ENCODE results near the gene MINDY3. TPM values are rescaled to one million over a fixed set of nuclear protein-coding genes. Genes with fewer than 3 reads are reported as not detected.
"Not testable (repeated sequence)": the region's sequence is repeated elsewhere in the genome, so short reads cannot be mapped to it uniquely, and the experiment has no call there.

The MINDY3 gene
- total RNA-seq, 1 experiment from 2014 or later = 18.7 TPM

DNA sequence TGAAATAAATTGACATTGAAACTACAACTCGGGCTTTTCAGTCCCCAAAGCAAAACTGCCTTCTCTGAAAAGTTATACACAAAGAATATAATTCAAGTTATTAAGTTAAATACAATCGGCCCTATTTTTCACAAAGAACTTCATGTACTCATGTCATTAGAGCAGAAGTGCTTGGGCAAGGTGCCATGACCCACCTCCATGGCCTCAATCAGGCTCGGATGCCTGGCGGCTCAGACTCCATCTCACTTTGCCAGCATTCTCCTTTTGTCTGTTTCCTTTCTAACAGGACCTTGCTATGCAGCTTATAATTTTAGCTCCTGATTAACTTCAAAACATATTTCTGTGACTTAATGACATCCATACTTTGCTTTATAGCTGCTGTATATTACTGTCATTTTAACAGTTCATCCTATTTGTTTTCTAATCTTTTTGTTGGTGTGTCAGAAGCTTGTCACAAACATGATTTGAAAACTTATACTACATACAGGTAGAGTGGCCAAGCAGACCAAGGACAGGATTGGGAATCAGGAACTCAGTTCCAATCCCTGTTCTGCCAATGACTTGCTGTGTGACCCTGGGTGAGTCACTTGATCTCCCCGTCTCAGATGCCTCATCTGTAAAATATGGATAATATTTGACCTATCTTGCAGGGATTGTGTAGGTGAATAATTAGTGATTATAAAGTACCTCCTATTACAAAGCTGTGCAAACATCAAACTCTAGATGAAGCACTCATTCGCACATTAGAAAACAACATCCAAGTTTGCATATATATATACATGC is 79.8 kb downstream of the MINDY3 start:
- no peak for DNase-seq (ENCODE audit: low spot score)

DNA sequence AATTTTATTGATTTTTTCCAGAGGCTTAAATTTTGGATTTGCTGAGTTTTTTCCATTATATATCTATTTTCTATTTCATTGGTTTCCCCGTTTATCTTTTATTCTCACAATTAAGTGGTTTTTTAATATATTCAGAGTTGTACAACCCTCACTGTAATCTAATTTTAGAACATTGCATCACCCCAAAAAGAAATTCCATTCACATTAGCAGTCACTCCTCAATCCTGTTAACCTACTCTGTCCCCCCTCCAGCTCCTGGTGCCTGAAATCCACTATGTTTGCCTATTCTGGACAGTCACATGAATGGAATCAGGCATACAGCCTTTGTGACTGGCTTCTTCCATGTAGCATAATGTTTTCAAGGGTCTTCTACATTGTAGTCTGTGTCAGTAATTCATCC is 84.8 kb downstream of the MINDY3 start:
- DNase-seq (ENCODE audit: low spot score) = no peak

DNA sequence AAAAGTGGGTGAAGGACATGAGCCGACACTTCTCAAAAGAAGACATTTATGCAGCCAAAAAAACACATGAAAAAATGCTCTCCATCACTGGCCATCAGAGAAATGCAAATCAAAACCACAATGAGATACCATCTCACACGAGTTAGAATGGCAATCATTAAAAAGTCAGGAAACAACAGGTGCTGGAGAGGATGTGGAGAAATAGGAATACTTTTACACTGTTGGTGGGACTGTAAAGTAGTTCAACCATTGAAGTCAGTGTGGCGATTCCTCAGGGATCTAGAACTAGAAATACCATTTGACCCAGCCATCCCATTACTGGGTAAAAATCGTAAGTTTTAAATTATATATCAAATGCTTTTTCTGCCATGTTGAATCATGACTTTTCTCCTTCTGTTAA is 85.8 kb downstream of the MINDY3 start:
- DNase-seq (ENCODE audit: low spot score) = not testable (repeated sequence)

DNA sequence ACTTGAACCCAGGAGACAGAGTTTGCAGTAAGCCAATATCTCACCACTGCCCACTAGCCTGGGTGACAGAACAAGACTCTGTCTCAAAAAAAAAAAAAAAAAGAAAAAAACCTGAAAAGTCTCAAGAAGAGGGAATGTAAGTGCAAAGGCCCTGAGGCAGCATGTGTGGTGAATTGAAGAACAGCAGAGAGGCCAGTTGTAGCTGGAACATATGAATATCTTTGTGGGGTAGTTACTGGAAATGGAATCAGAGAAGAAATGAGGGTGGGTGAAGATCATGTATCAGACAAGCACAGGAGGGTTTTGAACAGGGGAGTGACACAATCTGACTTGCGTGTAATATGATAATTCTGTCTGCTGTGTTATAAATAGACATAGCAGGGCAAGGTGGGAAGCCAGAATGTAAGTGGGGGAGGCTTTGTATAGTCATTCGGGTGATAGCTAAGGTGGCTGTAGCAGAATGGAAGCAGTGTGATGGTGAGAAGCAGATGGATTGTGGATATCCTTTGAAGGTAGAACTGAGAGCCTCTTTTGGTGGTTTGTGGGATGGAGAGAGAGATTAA is 95.3 kb downstream of the MINDY3 start:
- DNase-seq (ENCODE audit: low spot score) = no peak

DNA sequence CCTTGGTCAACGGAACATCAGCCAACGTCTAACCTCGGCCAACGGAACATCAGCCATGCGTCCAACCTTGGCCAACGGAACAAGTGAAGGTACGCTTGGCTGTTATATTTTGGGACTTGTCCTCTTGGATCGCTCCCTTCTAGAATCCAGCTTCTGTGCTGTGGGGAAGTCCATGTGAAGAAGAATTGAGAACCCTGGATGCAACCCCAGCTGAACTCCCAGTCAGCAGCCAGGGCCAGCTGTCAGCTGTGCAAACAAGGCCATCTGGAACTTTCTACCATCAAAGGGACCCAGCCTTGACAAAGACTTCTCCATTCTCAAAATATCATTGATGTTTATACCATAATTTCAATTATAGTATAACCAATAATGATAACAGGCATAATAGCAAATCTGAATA is 97.3 kb downstream of the MINDY3 start:
- no peak for DNase-seq (ENCODE audit: low spot score)

DNA sequence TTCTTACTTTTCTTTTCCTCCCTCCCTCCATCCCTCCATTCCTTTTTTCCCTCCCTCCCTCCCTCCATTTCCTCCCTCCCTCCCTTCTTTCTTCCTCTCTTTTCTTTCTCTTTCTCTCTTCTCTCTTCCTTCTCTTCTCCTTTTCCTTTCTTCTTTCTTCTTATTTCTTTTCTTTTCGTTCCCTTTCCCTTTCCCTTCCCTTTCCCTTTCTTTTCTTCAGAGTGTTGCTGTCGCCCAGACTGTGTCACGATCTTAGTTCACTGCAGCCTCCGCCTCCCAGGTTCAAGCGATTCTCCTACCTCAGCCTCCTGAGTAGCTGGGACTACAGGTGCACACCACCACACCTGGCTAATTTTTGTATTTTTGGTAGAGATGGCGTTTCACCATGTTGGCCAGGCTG is 98.1 kb downstream of the MINDY3 start:
- DNase-seq (ENCODE audit: low spot score) = not testable (repeated sequence)

DNA sequence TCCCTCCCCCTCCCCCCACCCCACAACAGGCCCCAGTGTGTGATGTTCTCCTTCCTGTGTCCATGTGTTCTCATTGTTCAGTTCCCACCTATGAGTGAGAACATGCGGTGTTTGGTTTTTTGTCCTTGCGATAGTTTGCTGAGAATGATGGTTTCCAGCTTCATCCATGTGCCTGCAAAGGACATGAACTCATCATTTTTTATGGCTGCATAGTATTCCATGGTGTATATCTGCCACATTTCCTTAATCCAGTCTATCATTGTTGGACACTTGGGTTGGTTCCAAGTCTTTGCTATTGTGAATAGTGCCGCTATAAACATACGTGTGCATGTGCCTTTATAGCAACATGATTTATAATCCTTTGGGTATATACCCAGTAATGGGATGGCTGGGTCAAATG is 99.1 kb downstream of the MINDY3 start:
- DNase-seq (ENCODE audit: low spot score) = not testable (repeated sequence)

DNA sequence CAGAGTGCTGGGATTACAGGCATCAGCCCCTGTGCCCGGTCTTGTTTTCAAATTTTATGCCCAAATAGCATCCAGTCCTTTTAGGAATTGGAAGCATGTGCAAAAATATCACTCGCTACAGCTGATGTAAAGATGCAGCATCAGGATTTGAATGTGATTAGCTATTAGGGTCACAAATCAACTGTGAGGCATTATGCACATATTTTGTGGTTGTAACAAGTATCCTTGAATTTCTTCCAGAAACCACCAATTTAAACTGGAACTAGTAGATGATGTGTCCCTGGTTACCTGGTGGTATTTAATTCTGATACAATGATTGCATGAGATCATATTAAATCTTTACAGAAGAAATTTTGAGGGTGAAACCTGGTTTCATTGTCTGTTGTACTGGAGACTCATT is 99.6 kb downstream of the MINDY3 start:
- no peak for DNase-seq (ENCODE audit: low spot score)

DNA sequence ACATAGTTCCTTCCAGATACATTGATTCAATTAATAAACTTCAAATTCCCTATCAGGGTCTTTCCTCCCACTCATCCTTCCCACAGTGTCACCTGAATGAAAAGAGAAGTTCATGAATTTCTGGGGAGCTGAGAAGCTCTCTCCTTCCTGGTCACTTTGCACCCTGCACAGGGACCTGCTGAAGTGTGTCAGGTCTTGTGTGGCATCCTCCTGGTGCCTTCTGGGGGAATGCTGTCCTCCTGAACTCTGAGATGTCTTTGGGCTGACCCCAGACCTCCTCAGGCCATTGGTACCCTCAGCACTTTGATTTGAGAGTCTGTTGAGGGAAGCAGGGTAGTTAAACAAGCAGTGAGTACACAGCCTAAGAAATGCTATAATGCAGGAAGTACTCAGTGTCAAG is 101.0 kb downstream of the MINDY3 start:
- no peak for DNase-seq (ENCODE audit: low spot score)

DNA sequence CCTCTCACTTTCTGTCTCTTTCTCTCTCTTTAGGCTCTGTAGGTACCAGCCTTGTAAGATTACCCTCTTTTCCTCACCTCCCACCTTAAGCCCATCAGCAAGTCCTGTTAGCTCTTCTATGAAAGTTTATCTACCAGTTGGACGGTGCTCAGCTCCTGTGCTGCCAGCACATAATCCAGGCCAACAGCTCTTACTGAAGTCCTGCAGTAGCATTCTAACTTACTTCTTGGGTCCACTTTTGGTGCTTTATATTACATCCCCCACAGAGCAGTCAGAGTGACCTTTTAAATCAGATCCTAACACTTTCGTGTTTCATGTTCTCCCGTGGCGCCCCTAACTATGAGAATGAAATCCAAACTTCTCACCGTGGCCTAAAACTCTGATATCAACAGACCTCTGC is 101.7 kb downstream of the MINDY3 start:
- no peak for DNase-seq (ENCODE audit: low spot score)

DNA sequence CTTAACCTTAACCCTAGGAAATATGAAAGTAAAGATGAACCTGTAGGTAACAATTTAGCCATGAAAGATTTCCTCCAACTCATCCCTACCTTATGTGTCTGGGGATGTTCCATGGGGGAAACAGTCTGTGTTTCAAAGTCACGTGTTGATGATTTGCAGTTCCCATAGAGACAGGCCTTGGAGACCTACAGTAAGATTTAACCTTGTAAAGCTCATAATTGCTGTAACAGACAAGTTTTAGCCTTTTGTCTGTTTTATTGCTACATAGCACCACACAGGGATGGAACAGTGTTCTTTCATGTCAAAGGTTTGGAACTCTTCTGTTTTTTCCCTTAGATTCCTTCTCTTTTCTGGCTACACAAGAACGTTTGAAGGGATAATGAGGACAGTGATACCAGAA is 105.4 kb downstream of the MINDY3 start:
- no peak for DNase-seq (ENCODE audit: low spot score)

DNA sequence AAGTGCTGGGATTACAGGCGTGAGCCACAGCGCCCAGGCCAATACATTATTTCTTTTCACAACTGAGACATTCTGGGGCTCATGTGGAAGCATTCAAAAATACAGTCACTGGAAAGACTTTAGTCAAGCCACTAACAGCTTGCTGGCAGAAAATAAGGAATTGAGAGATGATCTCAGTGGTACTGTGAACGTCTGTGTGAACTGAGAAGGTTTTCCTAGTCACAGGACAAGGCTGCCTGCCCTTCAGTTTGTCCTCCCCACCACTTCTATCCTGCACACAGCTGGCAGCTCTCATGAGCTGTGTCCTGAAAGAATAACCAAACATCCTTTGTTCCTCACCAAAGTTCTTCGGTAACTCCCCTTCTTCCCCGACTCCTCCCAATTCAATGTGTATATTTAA is 109.3 kb downstream of the MINDY3 start:
- DNase-seq (ENCODE audit: low spot score) = no peak

DNA sequence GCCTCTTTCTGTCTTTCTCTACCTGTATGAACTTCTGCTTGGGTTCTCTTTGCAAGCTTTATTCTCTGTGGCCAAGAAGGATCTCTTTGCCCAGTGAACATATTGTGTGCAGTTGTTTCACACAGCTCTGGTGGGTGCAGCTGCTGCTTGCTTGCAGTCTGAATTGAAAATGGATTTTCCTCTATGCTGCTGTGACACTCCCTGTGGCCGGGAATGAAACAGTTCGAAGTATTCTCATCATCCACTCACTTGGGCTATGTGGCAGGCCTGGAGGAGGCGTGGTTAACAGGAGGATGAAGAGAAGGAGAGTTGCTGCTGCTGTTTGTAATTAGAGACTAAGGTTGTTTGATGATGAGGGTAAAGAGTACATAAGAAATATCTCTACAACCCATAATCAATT is 112.2 kb downstream of the MINDY3 start:
- no peak for DNase-seq (ENCODE audit: low spot score)

DNA sequence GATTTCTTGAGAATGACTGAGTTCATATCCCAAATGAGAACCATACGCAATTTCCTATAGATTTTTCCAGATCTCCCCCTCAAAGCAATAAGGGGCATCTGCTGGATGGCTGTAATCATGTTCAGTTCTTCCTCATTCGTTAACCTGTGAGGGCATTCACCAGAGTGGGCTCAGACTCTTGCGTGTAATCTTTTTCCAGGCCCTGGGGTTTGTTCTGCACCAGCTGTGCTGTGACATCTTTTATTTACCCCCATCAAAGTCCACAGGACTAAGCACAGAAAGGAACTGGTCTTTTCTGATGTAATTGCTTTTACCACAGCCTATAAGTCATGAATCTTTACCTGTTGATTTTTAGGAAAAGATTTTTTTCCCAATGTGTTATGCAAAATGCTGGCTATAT is 112.7 kb downstream of the MINDY3 start:
- no peak for DNase-seq (ENCODE audit: low spot score)

DNA sequence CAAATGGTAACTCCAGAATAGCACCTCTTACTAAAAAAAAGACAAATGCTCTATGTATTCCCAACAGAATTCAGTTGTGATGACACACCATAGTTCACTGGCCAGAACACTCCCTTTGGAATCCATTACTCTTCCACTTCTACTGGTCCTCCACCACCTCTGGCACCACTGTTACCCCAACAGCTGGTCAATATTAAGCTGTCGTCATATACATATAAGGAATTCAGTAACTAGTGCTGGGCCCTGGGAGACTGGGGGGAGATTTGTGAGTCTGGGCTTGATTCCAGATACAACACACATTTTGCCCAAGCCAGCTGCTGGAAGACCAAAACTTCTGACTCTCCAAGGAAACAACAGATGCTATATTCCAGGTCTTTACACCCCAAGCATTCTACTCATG is 114.6 kb downstream of the MINDY3 start:
- no peak for DNase-seq (ENCODE audit: low spot score)

DNA sequence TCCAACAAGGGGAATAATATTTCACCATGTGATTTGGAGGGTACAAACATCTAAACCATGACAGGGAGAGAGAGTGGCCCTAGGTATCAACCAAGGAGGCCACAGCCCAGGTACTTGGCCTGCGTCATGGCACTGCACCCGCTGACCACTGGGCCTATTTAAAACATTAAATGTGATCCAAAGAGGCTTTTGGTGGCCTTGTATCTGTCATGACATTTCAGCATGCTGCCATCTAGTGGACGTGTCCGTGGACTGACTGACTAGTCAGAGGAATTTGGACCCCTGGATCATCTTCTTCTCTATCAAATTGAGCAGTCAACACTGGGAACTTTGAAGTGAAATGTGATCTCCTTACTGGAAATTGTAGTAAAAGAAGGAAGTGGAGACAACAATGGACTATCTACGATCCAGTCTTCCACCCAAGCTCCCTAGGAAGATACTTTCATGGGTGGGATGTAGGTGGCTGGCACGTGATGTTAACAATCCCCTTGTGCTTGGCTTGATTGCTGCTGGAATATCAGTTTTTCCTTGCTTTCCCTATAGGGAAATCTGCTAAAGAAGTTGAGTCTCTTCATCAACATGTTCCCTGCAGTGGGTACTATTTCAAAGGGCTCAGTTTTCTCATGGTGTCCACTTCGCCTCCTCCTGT is 116.0 kb downstream of the MINDY3 start:
- DNase-seq (ENCODE audit: low spot score) = peak; percentile 56

DNA sequence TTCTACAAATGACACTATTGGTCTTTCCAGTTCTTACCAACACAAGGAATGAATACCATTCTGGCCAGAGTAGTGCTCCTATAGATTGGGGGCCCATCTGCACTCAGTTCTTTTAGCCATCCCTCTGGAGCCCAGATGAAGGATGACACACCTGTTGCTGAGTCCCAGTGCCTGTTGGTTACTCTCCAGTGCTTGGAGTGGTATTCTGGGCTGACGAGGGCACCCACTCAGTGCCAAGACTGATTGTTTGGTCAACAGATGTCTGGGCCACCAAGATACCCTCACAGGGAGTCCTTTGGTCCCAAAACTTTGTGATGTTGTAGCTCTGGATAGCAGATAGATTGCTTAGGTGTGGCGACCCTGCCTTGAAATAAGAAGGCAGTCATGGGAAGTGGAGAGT is 116.9 kb downstream of the MINDY3 start:
- DNase-seq (ENCODE audit: low spot score) = no peak

DNA sequence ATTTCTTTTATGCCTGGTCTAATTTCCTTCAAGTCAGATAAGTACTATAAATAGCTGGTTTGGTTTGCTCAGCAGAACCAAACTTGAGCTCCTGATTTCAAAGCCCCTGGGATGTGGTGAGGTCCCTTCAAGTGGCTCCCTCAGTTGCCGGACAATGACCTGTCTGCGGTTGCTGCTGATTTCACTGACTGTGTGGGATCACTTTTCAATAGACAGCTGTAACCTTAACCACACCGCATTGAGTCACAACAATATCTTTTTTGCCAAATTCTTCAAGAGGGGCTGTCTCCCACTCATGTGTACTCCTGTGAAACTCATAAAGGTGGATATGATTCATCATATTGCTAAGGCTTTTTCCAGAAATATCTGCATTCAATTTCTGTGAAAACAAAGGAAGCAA is 117.5 kb downstream of the MINDY3 start:
- no peak for DNase-seq (ENCODE audit: low spot score)

DNA sequence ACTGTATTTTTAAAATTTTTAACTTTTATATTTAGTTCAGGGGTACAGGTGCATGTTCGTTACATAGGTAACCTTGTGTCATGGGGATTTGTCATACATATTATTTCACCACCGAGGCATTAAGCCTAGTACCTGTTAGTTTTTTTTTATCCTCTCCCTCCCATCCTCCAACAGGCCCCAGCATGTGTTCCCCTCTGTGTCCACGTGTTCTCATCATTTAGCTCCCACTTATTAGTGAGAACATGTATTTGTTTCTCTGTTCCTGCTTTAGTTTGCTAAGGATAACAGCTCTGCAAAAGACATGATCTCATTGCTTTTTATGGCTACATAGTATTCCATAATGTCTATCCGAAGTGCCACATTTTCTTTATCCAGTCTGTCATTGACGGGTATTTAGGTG is 118.2 kb downstream of the MINDY3 start:
- no peak for DNase-seq (ENCODE audit: low spot score)

DNA sequence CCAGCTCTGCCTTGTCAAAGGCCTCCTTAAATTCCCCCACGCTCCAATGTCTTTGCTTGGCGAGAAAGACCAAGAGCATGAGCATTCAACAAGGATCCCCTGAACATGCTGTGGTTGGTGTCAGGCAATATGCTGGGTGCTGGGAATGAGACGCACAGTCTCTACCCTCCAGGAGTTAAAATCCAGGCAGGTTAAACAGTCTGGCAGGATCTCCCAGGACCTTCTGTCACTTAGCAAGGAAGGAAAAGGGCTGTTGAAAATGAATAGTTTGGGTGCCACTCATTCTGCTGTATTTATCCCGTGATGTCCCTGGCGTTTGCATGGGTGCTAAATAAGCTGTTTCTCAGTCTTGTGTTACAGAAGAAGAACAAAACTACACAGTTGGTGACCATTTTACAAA is 118.7 kb downstream of the MINDY3 start:
- DNase-seq (ENCODE audit: low spot score) = no peak

DNA sequence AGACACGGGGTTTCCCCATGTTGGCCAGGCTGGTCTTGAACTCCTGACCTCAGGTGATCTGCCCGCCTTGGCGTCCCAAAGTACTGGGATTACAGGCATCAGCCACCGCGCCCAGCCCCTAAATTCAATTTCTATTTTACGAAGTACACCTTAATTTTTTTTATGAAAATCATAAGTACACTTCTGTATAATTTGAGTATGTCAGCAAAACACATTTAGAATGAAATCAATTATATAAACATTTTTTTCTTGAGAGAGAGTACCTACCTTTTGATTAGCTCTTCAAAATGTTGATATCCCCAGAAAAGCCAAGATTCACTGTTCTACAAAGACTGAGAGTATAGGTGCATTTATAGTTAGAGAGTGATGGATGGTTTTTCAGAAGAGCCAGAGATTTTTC is 120.0 kb downstream of the MINDY3 start:
- no peak for DNase-seq (ENCODE audit: low spot score)

DNA sequence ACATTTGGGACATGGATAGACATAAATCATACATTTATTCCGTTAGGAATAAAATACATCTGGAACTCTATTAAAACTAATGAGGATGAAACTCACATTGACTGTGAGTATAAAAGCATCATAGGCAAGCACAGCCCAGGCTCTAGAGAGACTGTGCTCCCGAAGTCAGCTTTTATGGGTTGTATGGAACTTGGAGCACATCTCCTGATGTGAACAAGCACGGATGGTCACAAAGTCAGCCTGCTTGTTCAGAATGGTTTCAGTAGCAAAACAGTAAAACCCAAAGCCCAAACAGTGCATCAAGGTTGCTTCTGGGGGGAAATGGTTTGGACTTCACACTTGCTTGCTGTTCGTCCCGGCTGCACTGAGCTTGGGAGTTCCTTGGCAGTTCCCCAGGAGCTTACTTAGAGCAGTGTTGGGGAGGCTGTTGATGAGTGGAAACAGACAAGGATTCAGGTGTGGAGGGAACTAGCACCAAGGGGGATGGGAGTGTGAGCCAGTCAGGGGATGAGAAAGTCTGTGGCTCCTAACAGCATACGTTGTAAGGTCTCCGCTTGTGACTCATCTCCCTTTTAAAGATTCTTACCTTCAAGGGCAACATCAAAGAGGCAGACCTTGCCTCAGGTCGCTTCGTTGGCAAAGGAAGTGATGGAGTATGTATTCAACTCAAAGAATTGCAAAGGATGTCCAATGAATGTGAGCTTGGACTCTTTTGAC is 120.9 kb downstream of the MINDY3 start:
- DNase-seq (ENCODE audit: low spot score) = no peak

Measured in H4 (cell line).